Endothelial cell of umbilical vein (primary cell): Measurements from ENCODE around the gene RGS17. TPM values are rescaled to one million over a fixed set of nuclear protein-coding genes. Genes with fewer than 3 reads are reported as not detected.

Experiments
- BruUV-seq: library from RNA; stranded (reverse); fragments of 400-500 nt; replicated peaks from 2 replicates; lab custom pipeline; 2021; lab: Mats Ljungman, UMichigan
- CTCF ChIA-PET: fragments of 300-600, 350-600 bp; sonication (Branson Sonifier 250); formaldehyde crosslinking; loops from one replicate; lab custom pipeline; 2021; ENCODE audit warnings: antibody characterized with exemption, inconsistent platforms; lab: Charles Lee
- POLR2A ChIA-PET: fragments of 300-600, 350-600 bp; sonication (Branson Sonifier 250); formaldehyde crosslinking; loops from one replicate; lab custom pipeline; 2021; ENCODE audit warnings: antibody characterized with exemption, inconsistent platforms; lab: Charles Lee
- DNase-seq: peaks from one replicate; pipeline ENCODE4 v3.0.0-alpha.2; 2011; ENCODE audit warnings: low read depth, low spot score
- FAIRE-seq: peaks from 2 replicates; lab custom pipeline; 2011; peaks lifted over from hg19 to GRCh38; lab: Jason Lieb, UNC
- H2AFZ ChIP-seq: 2 replicates; pipeline ENCODE4 v1.6.0; 2012; ENCODE audit warnings: low read depth, low read length, control low read depth, inconsistent platforms
- H3K27ac ChIP-seq: 2 replicates; pipeline ENCODE4 v1.5.1; 2011; ENCODE audit warnings: low read depth, mild to moderate bottlenecking, control low read depth, low read length, moderate library complexity; ENCODE audit not compliant: insufficient read depth
- H3K27me3 ChIP-seq, 2 experiments: 2 replicates each; pipeline versions ENCODE4 v1.6.0 to v1.6.1; 2011; ENCODE audit warnings: low read length in 2 of 2, mixed read lengths in 1 of 2; ENCODE audit not compliant: control insufficient read depth in 2 of 2, insufficient read depth in 2 of 2
- H3K36me3 ChIP-seq, 2 experiments: 2 replicates in 1 of 2; 3 replicates in 1 of 2; pipeline ENCODE4 v1.5.1; 2011; ENCODE audit warnings: low read length in 2 of 2, mild to moderate bottlenecking in 1 of 2, moderate library complexity in 1 of 2; ENCODE audit not compliant: control insufficient read depth in 2 of 2, insufficient read depth in 2 of 2; ENCODE audit errors: extremely low read depth in 1 of 2
- H3K4me1 ChIP-seq: 3 replicates; pipeline ENCODE4 v1.5.1; 2011; ENCODE audit warnings: mild to moderate bottlenecking, low read length; ENCODE audit not compliant: control insufficient read depth, insufficient read depth; ENCODE audit errors: extremely low read depth
- H3K4me2 ChIP-seq: 2 replicates; pipeline ENCODE4 v1.6.1; 2011; ENCODE audit warnings: low read length, control low read depth, mixed read lengths; ENCODE audit not compliant: insufficient read depth
- H3K4me3 ChIP-seq, 3 experiments: fragments of 200-600 bp in 1 of 3; sonication (generic), shearing (Covaris generic) in 1 of 3; replicated peaks in 1 of 3; 2 replicates each; pipeline ENCODE4 v1.5.1; 2011 to 2016; ENCODE audit warnings: control low read depth in 3 of 3, low read length in 3 of 3, mild to moderate bottlenecking in 2 of 3, inconsistent platforms in 1 of 3, low read depth in 1 of 3, moderate library complexity in 1 of 3; ENCODE audit not compliant: insufficient read depth in 1 of 3
- H3K79me2 ChIP-seq: 2 replicates; pipeline ENCODE4 v1.6.0; 2012; ENCODE audit warnings: low read length, inconsistent platforms; ENCODE audit not compliant: control insufficient read depth, insufficient read depth
- H3K9ac ChIP-seq: replicated peaks from 2 replicates; pipeline ENCODE3; 2011; ENCODE audit warnings: low read length, control low read depth; ENCODE audit not compliant: insufficient read depth; ENCODE audit errors: extremely low read depth
- H3K9me1 ChIP-seq: replicated peaks from 3 replicates; pipeline ENCODE4 v1.6.0; 2011; ENCODE audit warnings: mild to moderate bottlenecking, low read length; ENCODE audit not compliant: control insufficient read depth, insufficient read depth; ENCODE audit errors: extremely low read depth
- H3K9me3 ChIP-seq: replicated peaks from 2 replicates; pipeline ENCODE4 v1.5.1; 2012; ENCODE audit warnings: low read length, inconsistent platforms; ENCODE audit not compliant: control insufficient read depth, insufficient read depth
- H4K20me1 ChIP-seq: replicated peaks from 2 replicates; pipeline ENCODE3; 2011; ENCODE audit warnings: mild to moderate bottlenecking, low read length; ENCODE audit not compliant: control insufficient read depth, insufficient read depth; ENCODE audit errors: extremely low read depth
- EZH2 ChIP-seq: IDR thresholded peaks from 2 replicates; pipeline ENCODE4 v1.6.1; 2012; ENCODE audit warnings: borderline replicate concordance, low read depth, mild to moderate bottlenecking, moderate library complexity, low read length, inconsistent platforms; ENCODE audit not compliant: severe bottlenecking
- FOS ChIP-seq: IDR thresholded peaks from 2 replicates; pipeline ENCODE4 v1.6.1; 2011; ENCODE audit warnings: mild to moderate bottlenecking, low read length, moderate library complexity, borderline replicate concordance; ENCODE audit not compliant: insufficient read depth
- GATA2 ChIP-seq: IDR thresholded peaks from 2 replicates; pipeline ENCODE4 v1.7.0; 2011; ENCODE audit warnings: low read depth, mild to moderate bottlenecking, moderate library complexity, mixed read lengths, low read length; ENCODE audit not compliant: insufficient read length, insufficient read depth
- JUN ChIP-seq: IDR thresholded peaks from 2 replicates; pipeline ENCODE4 v1.6.1; 2011; ENCODE audit warnings: borderline replicate concordance, low read depth; ENCODE audit not compliant: insufficient read length, insufficient read depth
- MYC ChIP-seq: IDR thresholded peaks from one replicate; pipeline ENCODE4 v1.6.1; 2011; ENCODE audit warnings: mild to moderate bottlenecking, low read depth, low read length
- POLR2A ChIP-seq: IDR thresholded peaks from 2 replicates; pipeline ENCODE4 v1.6.1; 2012; ENCODE audit warnings: low read depth, mild to moderate bottlenecking, control low read depth, low read length
- POLR2AphosphoS5 ChIP-seq: IDR thresholded peaks from 2 replicates; pipeline ENCODE4 v1.6.1; 2012; ENCODE audit warnings: low read depth, mild to moderate bottlenecking, control low read depth, low read length, moderate library complexity; ENCODE audit not compliant: insufficient read depth
- dilution Hi-C: fragments of 300-500 bp; cut with MboI; formaldehyde crosslinking; loops from one replicate; pipeline ENCODE4 v1.15.0; 2019; ENCODE audit warnings: low sequenced_read_pairs; ENCODE audit not compliant: extremely low pct_ligation_motif_present
- intact Hi-C: fragments of 100-400 bp; cut with micrococcal nuclease; formaldehyde crosslinking; loops from one replicate; pipeline ENCODE4 v1.10.0; 2022
- polyA plus RNA-seq, 4 experiments: library from polyadenylated mRNA; depleted of rRNA in 3 of 4; stranded (reverse) in 3 of 4; unstranded in 1 of 4; fragments of >200 nt; gene quantifications; 2 replicates each; pipeline versions ENCODE4 v1.2.1 to v1.2.3, GENCODE V29; 2011 to 2012; ENCODE audit warnings: missing spikeins in 1 of 4
- total RNA-seq: library from RNA; stranded (reverse); gene quantifications from 2 replicates; pipeline ENCODE4 v1.2.3, GENCODE V29; 2021
- TF ChIP-seq, protein P1 (sequence below), 2 donors: IDR thresholded peaks; 1 replicate in 1 of 2; 2 replicates in 1 of 2; pipeline ENCODE4 v1.5.1; 2011; ENCODE audit warnings: low read length in 2 of 2, mild to moderate bottlenecking in 2 of 2, moderate library complexity in 2 of 2, control low read depth in 1 of 2, inconsistent platforms in 1 of 2, low read depth in 1 of 2; ENCODE audit not compliant: insufficient read depth in 1 of 2; ENCODE audit errors: extremely low read depth in 1 of 2
- TF ChIP-seq, protein P2 (sequence below): IDR thresholded peaks from 2 replicates; pipeline ENCODE4 v1.6.1; 2011; ENCODE audit not compliant: insufficient read depth, insufficient read length

Gene RGS17
- total and polyA plus RNA-seq, 2 donors (not counting 3 experiments of a cell fraction or from before 2014, with no cell fraction given), result 0.40 to 1.1 TPM

- TF ChIP-seq JUN, result no peak
Measured at GRCh38 chr6:152993847-152994246, 137.2 kb downstream of the RGS17 start.

DNA sequence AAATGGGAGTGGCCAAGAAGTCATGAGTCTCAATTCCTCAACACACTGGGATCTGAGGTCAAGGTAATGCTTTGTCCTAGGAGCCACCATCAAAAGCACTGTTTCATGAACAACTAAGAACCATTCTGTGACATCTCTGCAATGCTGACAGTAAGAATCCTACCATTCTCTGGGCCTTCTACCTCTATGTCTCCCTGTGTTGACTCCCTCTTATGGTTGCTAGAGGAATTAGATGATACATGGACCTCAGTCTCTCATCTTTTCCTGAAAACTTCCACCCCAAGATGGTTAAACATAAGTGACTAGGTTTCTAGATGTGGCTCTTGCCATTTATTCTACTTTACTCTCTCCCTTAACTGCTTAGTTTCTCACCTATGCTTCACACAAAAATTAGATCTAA lies 137.7 kb downstream of the RGS17 start:
- intact Hi-C loops (no loop called here), dilution Hi-C loops (no loop called here)
- Histone ChIP-seq H2AFZ (no peak overlapping the region), H3K9me3 (no peaks in the 10 kb centered on the region), H4K20me1 (no peaks in the 10 kb centered on the region), H3K27ac (no peak overlapping the region), H3K4me2 (no peak overlapping the region), H3K79me2 (peaks cover 57% of the 10 kb centered on the region), H3K27me3 (no peaks in the 10 kb centered on the region), H3K4me3 (no peak overlapping the region), H3K9ac (no peak overlapping the region), H3K9me1 (no peaks in the 10 kb centered on the region), H3K36me3 (peaks cover 9 to 18% of the 10 kb centered on the region in 2 experiments), H3K4me1 (no peaks in the 10 kb centered on the region)
- FAIRE-seq (no peak), DNase-seq (no peak)
- BruUV-seq, result no TSS peak
- ChIA-PET CTCF (no interaction called here), POLR2A (no interaction called here)
- TF ChIP-seq, protein P1, sequence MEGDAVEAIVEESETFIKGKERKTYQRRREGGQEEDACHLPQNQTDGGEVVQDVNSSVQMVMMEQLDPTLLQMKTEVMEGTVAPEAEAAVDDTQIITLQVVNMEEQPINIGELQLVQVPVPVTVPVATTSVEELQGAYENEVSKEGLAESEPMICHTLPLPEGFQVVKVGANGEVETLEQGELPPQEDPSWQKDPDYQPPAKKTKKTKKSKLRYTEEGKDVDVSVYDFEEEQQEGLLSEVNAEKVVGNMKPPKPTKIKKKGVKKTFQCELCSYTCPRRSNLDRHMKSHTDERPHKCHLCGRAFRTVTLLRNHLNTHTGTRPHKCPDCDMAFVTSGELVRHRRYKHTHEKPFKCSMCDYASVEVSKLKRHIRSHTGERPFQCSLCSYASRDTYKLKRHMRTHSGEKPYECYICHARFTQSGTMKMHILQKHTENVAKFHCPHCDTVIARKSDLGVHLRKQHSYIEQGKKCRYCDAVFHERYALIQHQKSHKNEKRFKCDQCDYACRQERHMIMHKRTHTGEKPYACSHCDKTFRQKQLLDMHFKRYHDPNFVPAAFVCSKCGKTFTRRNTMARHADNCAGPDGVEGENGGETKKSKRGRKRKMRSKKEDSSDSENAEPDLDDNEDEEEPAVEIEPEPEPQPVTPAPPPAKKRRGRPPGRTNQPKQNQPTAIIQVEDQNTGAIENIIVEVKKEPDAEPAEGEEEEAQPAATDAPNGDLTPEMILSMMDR (IDR thresholded peaks at IDR 0.05; ENCODE audit: extremely low read depth in 1 of 2, insufficient read depth in 1 of 2, low read depth in 1 of 2, low read length in 2 of 2), result no peak
- TF ChIP-seq POLR2A (no peak), POLR2AphosphoS5 (no peak), MYC (no peak), JUN (no peak), GATA2 (no peak), FOS (no peak), EZH2 (no peak)
- TF ChIP-seq, protein P2, sequence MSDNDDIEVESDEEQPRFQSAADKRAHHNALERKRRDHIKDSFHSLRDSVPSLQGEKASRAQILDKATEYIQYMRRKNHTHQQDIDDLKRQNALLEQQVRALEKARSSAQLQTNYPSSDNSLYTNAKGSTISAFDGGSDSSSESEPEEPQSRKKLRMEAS, result no peak

More at GRCh38 chr6:152993847-152994246, 137.2 kb downstream of the RGS17 start:
- FAIRE-seq (no peak), DNase-seq (no peak)
- no peaks in the 10 kb centered on the region for H3K9me1 ChIP-seq
- ChIA-PET POLR2A (no interaction called here), CTCF (no interaction called here)
- no peak overlapping the region for H3K4me3 ChIP-seq
- H3K27ac ChIP-seq, result no peak overlapping the region
- H2AFZ ChIP-seq, result no peak overlapping the region
- H3K79me2 ChIP-seq, result peaks cover 58% of the 10 kb centered on the region
- no TSS peak for BruUV-seq
- peaks cover 9 to 18% of the 10 kb centered on the region in 2 experiments for H3K36me3 ChIP-seq
- no peaks in the 10 kb centered on the region for H3K9me3 ChIP-seq
- H3K27me3 ChIP-seq, result no peaks in the 10 kb centered on the region
- intact Hi-C loops, result loop anchor here (1.0 kb wide), 1 partner anchor 10 kb away; no protein-coding TSS in a partner anchor
- dilution Hi-C loops, result no loop called here
- no peaks in the 10 kb centered on the region for H4K20me1 ChIP-seq
- no peak overlapping the region for H3K4me2 ChIP-seq
- H3K9ac ChIP-seq, result no peak overlapping the region
- H3K4me1 ChIP-seq, result no peaks in the 10 kb centered on the region
